Common myeloid progenitor, CD34-positive (primary cell): ENCODE results near the gene SLC27A2.

Experiments used
- CTCF ChIA-PET: fragments of 350-600 bp; sonication (Branson Sonifier 250); formaldehyde crosslinking; loops from one replicate; lab custom pipeline; 2021; ENCODE audit warnings: antibody characterized with exemption; lab: Charles Lee
- POLR2A ChIA-PET: fragments of 350-600 bp; sonication (Branson Sonifier 250); formaldehyde crosslinking; loops from one replicate; lab custom pipeline; 2021; ENCODE audit warnings: antibody characterized with exemption; lab: Charles Lee
- DNase-seq, 3 donors: peaks; one replicate each; pipeline versions ENCODE4 v3.0.0 to v3.0.0-alpha.2; 2013
- H3K27ac ChIP-seq, 2 experiments: 1 replicate in 1 of 2; 2 replicates in 1 of 2; pipeline ENCODE4 v1.7.0; 2013; ENCODE audit warnings: inconsistent platforms in 2 of 2, low read length in 2 of 2, mild to moderate bottlenecking in 2 of 2, low read depth in 1 of 2, moderate library complexity in 1 of 2; ENCODE audit not compliant: severe bottlenecking in 2 of 2, insufficient read depth in 1 of 2, poor library complexity in 1 of 2
- H3K27me3 ChIP-seq, 5 experiments: replicated peaks in 2 of 5; 1 replicate in 3 of 5; 2 replicates in 2 of 5; pipeline versions ENCODE4 v1.6.1 to v1.7.0; 2013; ENCODE audit warnings: low read length in 4 of 5, mild to moderate bottlenecking in 2 of 5, moderate library complexity in 2 of 5, inconsistent platforms in 1 of 5; ENCODE audit not compliant: insufficient read depth in 5 of 5, control insufficient read depth in 4 of 5
- H3K36me3 ChIP-seq, 4 experiments: 1 replicate in 2 of 4; 2 replicates in 2 of 4; pipeline versions ENCODE4 v1.6.1 to v1.7.0; 2013; ENCODE audit warnings: low read length in 3 of 4, control low read depth in 1 of 4, mild to moderate bottlenecking in 1 of 4; ENCODE audit not compliant: control insufficient read depth in 4 of 4, insufficient read depth in 4 of 4
- H3K4me1 ChIP-seq, 4 experiments: 1 replicate in 3 of 4; 2 replicates in 1 of 4; pipeline versions ENCODE4 v1.6.1 to v1.7.1; 2013; ENCODE audit warnings: low read length in 3 of 4, mild to moderate bottlenecking in 3 of 4, control low read depth in 1 of 4, inconsistent platforms in 1 of 4, moderate library complexity in 1 of 4; ENCODE audit not compliant: control insufficient read depth in 4 of 4, insufficient read depth in 4 of 4; ENCODE audit errors: control extremely low read depth in 1 of 4
- H3K4me3 ChIP-seq, 7 experiments: 1 replicate in 4 of 7; 2 replicates in 3 of 7; pipeline versions ENCODE4 v1.5.1 to v1.7.0; 2013; ENCODE audit warnings: mild to moderate bottlenecking in 7 of 7, low read length in 6 of 7, moderate library complexity in 6 of 7, inconsistent platforms in 2 of 7, low read depth in 2 of 7, control low read depth in 1 of 7; ENCODE audit not compliant: insufficient read depth in 4 of 7, control insufficient read depth in 1 of 7; ENCODE audit errors: extremely low read depth in 1 of 7
- H3K9me3 ChIP-seq, 5 experiments: 1 replicate in 4 of 5; 2 replicates in 1 of 5; pipeline versions ENCODE4 v1.6.1 to v1.7.1; 2013; ENCODE audit warnings: low read length in 4 of 5, mild to moderate bottlenecking in 2 of 5, inconsistent platforms in 1 of 5, low read depth in 1 of 5, moderate library complexity in 1 of 5; ENCODE audit not compliant: control insufficient read depth in 4 of 5, insufficient read depth in 2 of 5; ENCODE audit errors: control extremely low read depth in 1 of 5
- WGBS: methylation state at CpG from one replicate; pipeline ENCODE4 v1.1.5; 2013; ENCODE audit not compliant: insufficient coverage; 5-methylcytosine and 5-hydroxymethylcytosine counted together

Gene SLC27A2

GRCh38 chr15:50267577-50267976 is 85.6 kb downstream of the SLC27A2 start:
- ChIA-PET POLR2A (no interaction called here), CTCF (interaction anchor here (0.7 kb wide), 1 partner anchor 12 kb away, joined by 3 read pairs; no protein-coding TSS in a partner anchor)
- no CpG with 5 or more reads among the region's 2 CpGs for WGBS
- no peak for DNase-seq
- Histone ChIP-seq H3K4me1 (peaks cover 4 to 9% (median 8%) of the 10 kb centered on the region in 4 experiments), H3K4me3 (no peak overlapping the region), H3K27ac (no peak overlapping the region), H3K9me3 (peaks cover 0 to 3% (median 0%) of the 10 kb centered on the region in 5 experiments), H3K27me3 (no peaks in the 10 kb centered on the region), H3K36me3 (no peaks in the 10 kb centered on the region)

GRCh38 chr15:50275091-50275490 is 93.1 kb downstream of the SLC27A2 start:
- DNase-seq, result no peak
- H3K4me1 ChIP-seq, result peaks cover 0 to 6% (median 0%) of the 10 kb centered on the region in 4 experiments
- H3K27me3 ChIP-seq, result no peaks in the 10 kb centered on the region
- whole genome bisulfite sequencing, result no CpG with 5 or more reads among the region's 2 CpGs
- H3K4me3 ChIP-seq, result no peak overlapping the region
- peaks cover 0 to 9% (median 4%) of the 10 kb centered on the region in 4 experiments for H3K36me3 ChIP-seq
- ChIA-PET POLR2A (no interaction called here), CTCF (no interaction called here)
- H3K9me3 ChIP-seq, result no peaks in the 10 kb centered on the region
- H3K27ac ChIP-seq, result no peak overlapping the region

GRCh38 chr15:50275908-50276307 is 93.9 kb downstream of the SLC27A2 start:
- WGBS, result no CpG with 5 or more reads among the region's 3 CpGs
- Histone ChIP-seq H3K36me3 (peaks cover 0 to 9% (median 5%) of the 10 kb centered on the region in 4 experiments), H3K27me3 (no peaks in the 10 kb centered on the region), H3K9me3 (no peaks in the 10 kb centered on the region), H3K27ac (no peak overlapping the region), H3K4me3 (no peak overlapping the region), H3K4me1 (peaks cover 0 to 6% (median 0%) of the 10 kb centered on the region in 4 experiments)
- no peak for DNase-seq
- POLR2A ChIA-PET, result interaction anchor here (1.1 kb wide), 1 partner anchor 13 kb away, joined by 3 read pairs; no protein-coding TSS in a partner anchor
- CTCF ChIA-PET, result no interaction called here

- Histone ChIP-seq H3K27me3 (no peaks in the 10 kb centered on the region), H3K27ac (no peak overlapping the region), H3K4me1 (peaks cover 0 to 6% (median 0%) of the 10 kb centered on the region in 4 experiments), H3K9me3 (no peaks in the 10 kb centered on the region), H3K4me3 (no peak overlapping the region), H3K36me3 (peaks cover 0 to 11% (median 7%) of the 10 kb centered on the region in 4 experiments)
- no peak for DNase-seq
- CTCF ChIA-PET, result interaction anchor here (1.3 to 1.6 kb wide), 4 partner anchors 10 to 37 kb away, joined by 3 to 4 read pairs (median 3); no protein-coding TSS in a partner anchor
- no CpG with 5 or more reads among the region's 1 CpG for WGBS
- POLR2A ChIA-PET, result no interaction called here
Observed at GRCh38 chr15:50277370-50277769, 95.4 kb downstream of the SLC27A2 start.

GRCh38 chr15:50278496-50278895 is 96.5 kb downstream of the SLC27A2 start:
- ChIA-PET POLR2A (interaction anchor here (0.7 kb wide), 1 partner anchor 24 kb away, joined by 7 read pairs; no protein-coding TSS in a partner anchor), CTCF (interaction anchor here (0.5 to 1.6 kb wide), 10 partner anchors 9 to 44 kb away, joined by 3 to 4 read pairs (median 3); no protein-coding TSS in a partner anchor)
- H3K36me3 ChIP-seq, result peaks cover 0 to 11% (median 7%) of the 10 kb centered on the region in 4 experiments
- no peak overlapping the region for H3K27ac ChIP-seq
- no peaks in the 10 kb centered on the region for H3K27me3 ChIP-seq
- H3K4me1 ChIP-seq, result peaks cover 0 to 6% (median 0%) of the 10 kb centered on the region in 4 experiments
- H3K9me3 ChIP-seq, result no peaks in the 10 kb centered on the region
- peak in 2 of 3 donors; percentile 13 to 37 for DNase-seq
- H3K4me3 ChIP-seq, result no peak overlapping the region
- WGBS, result 17% methylated on average over 2 of the region's 4 CpGs

GRCh38 chr15:50280271-50280670 is 98.3 kb downstream of the SLC27A2 start:
- Histone ChIP-seq H3K4me3 (no peak overlapping the region), H3K9me3 (no peaks in the 10 kb centered on the region), H3K4me1 (peaks cover 0 to 6% (median 0%) of the 10 kb centered on the region in 4 experiments), H3K27ac (no peak overlapping the region), H3K27me3 (no peaks in the 10 kb centered on the region), H3K36me3 (peaks cover 8 to 24% (median 15%) of the 10 kb centered on the region in 4 experiments)
- WGBS, result 100% methylated on average over 3 of the region's 3 CpGs
- ChIA-PET POLR2A (interaction anchor here (0.5 kb wide), 1 partner anchor 8 kb away, joined by 3 read pairs; no protein-coding TSS in a partner anchor), CTCF (interaction anchor here (1.2 to 1.4 kb wide), 2 partner anchors 9 to 20 kb away, joined by 3 read pairs; no protein-coding TSS in a partner anchor)
- DNase-seq, result no peak

DNA sequence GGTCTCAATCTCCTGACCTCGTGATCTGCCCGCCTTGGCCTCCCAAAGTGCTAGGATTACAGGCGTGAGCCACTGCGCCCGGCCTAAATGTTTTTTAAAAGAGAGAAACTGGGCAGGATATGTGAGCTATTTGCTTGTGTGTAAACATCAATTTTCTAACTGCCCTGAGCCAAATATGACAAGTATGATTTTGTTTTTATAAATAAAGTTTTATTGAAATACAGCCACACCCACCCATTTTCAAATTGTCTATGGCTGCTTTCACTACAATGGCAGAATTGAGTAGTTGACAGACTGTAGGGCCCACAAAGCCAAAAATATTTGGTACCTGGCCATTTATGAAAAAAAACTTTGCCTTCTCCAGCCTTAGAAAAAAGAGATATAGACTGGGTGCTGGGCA is 99.4 kb downstream of the SLC27A2 start:
- peaks cover 12 to 33% (median 18%) of the 10 kb centered on the region in 4 experiments for H3K36me3 ChIP-seq
- POLR2A ChIA-PET, result no interaction called here
- WGBS, result 40% methylated on average over 1 of the region's 5 CpGs
- no peak for DNase-seq
- CTCF ChIA-PET, result no interaction called here
- no peaks in the 10 kb centered on the region for H3K27me3 ChIP-seq
- peaks cover 0 to 2% (median 0%) of the 10 kb centered on the region in 4 experiments for H3K4me1 ChIP-seq
- no peak overlapping the region for H3K27ac ChIP-seq
- no peaks in the 10 kb centered on the region for H3K9me3 ChIP-seq
- no peak overlapping the region for H3K4me3 ChIP-seq
